PFSK-1 (cell line): ENCODE measurements around the gene NAXD.

ENCODE experiments used
- REST ChIP-seq, 2 experiments: IDR thresholded peaks; 2 replicates each; pipeline versions ENCODE4 v1.6.1 to v1.8.0; 2011 to 2012; ENCODE audit warnings: low read depth in 2 of 2, low read length in 2 of 2, control low read depth in 1 of 2, inconsistent platforms in 1 of 2, mild to moderate bottlenecking in 1 of 2, moderate library complexity in 1 of 2; ENCODE audit not compliant: insufficient read depth in 1 of 2
- TAF1 ChIP-seq: IDR thresholded peaks from 2 replicates; pipeline ENCODE4 v1.6.1; 2012; ENCODE audit warnings: low read length, control low read depth, borderline replicate concordance; ENCODE audit not compliant: insufficient read depth

- no peak for TF ChIP-seq TAF1
- no peak for TF ChIP-seq REST (IDR thresholded peaks at IDR 0.05; ENCODE audit: insufficient read depth in 1 of 2, low read depth in 2 of 2, low read length in 2 of 2)
Observed at GRCh38 chr13:110605132-110605531, 10.2 kb upstream of the NAXD start.
